Keratinocyte (primary cell): ENCODE results near the gene KIF13A.

Experiments used
- EZH2 ChIP-seq: IDR thresholded peaks from one replicate; pipeline ENCODE4 v1.6.1; 2012; ENCODE audit warnings: inconsistent platforms, mild to moderate bottlenecking, low read length, moderate library complexity
- TF ChIP-seq, protein P1 (sequence below), 3 experiments: IDR thresholded peaks in 1 of 3; conservative IDR thresholded peaks in 1 of 3; optimal IDR thresholded peaks in 1 of 3; 2 replicates in 2 of 3; 3 replicates in 1 of 3; pipeline versions ENCODE3 to v1.5.1; 2011; ENCODE audit warnings: low read length in 3 of 3, mild to moderate bottlenecking in 3 of 3, moderate library complexity in 2 of 3, control low read depth in 1 of 3, inconsistent platforms in 1 of 3; ENCODE audit not compliant: insufficient read depth in 2 of 3; ENCODE audit errors: extremely low read depth in 1 of 3

GRCh38 chr6:17785094-17785787 lies 202.2 kb downstream of the KIF13A start:
- TF ChIP-seq, protein P1, sequence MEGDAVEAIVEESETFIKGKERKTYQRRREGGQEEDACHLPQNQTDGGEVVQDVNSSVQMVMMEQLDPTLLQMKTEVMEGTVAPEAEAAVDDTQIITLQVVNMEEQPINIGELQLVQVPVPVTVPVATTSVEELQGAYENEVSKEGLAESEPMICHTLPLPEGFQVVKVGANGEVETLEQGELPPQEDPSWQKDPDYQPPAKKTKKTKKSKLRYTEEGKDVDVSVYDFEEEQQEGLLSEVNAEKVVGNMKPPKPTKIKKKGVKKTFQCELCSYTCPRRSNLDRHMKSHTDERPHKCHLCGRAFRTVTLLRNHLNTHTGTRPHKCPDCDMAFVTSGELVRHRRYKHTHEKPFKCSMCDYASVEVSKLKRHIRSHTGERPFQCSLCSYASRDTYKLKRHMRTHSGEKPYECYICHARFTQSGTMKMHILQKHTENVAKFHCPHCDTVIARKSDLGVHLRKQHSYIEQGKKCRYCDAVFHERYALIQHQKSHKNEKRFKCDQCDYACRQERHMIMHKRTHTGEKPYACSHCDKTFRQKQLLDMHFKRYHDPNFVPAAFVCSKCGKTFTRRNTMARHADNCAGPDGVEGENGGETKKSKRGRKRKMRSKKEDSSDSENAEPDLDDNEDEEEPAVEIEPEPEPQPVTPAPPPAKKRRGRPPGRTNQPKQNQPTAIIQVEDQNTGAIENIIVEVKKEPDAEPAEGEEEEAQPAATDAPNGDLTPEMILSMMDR (optimal IDR thresholded peaks at IDR 0.05 in 1 of 3, IDR thresholded peaks at IDR 0.05 in 1 of 3, conservative IDR thresholded peaks at IDR 0.05 in 1 of 3; ENCODE audit: extremely low read depth in 1 of 3, insufficient read depth in 2 of 3, low read length in 3 of 3) = no peak
- TF ChIP-seq EZH2 = no peak
